Stimulated activated CD4-positive, alpha-beta T cell treated with anti-CD3 and anti-CD28 coated beads, TNF-alpha, amount 100 ng/mL, for 1 hour (primary cell): ENCODE measurements around the gene ZBTB7A.
"Not testable (repeated sequence)": the region's sequence is repeated elsewhere in the genome, so short reads cannot be mapped to it uniquely, and the experiment has no call there.

Experiments
- DNase-seq, 3 donors: peaks; one replicate each; pipeline ENCODE4 v3.0.0-alpha.2; 2020; ENCODE audit warnings: low read depth in 3 of 3, low spot score in 1 of 3

ZBTB7A gene

DNA sequence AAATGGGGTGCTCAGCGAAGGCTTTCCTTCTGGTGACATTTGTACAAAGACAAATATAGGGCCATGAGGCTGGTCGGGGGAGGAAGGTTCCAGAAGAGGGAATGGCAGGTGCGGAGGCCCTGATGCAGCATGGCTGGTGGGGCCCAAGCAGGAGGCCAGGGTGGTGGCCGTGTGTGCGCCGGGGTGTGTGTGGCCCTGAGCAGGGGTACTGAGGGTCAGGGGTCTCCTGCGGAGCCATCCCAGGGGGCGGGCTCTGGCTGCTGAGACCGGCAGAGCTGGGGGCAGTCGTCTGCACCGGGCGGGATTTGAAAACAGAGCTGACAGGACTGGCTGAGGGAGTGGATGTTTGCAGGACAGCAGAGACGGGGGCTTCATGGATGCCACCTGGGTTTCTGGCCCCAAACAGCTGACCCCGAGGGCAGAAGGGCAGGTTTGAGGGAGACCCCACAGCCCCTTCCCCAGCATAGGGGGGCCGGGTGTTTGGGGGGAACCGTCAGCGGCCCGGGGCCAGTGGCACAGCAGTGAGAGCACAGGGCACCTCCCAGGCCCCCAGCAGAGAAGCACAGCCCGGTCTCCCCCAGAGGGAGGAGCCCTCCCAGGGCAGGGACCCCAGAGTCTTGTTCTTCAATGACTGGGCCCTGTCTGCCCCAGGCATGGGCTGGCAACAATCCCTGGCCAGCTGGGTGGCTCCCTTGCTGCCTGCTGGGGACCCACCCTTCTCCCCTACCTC, 47.8 kb downstream of the ZBTB7A start:
- DNase-seq, result no peak

DNA sequence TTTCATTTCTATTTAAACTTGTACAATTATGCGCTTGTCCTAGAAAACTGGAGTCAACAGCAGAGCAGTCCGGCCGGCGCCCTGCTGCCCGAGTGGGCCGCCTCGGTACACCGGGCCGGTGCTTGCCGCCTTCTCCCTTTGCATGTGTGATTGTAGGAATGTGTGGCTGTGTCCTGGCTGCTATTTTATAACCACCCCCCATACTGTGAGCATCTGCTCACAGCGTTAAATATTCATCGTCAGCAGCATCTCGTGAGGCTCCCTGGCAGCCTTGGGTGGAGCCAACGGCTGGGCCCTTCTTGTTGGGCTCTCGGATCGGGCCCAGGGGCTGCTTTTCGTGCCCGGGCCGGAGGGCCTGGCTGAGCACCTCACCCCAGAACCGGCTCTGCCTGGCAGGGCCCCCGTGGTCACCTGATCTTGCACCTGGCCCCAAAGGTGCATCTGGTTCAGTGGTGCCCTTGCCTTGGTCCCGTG, 48.5 kb downstream of the ZBTB7A start:
- DNase-seq, result no peak

GRCh38 chr19:4016903-4017638, 49.6 kb downstream of the ZBTB7A start:
- no peak for DNase-seq

DNA sequence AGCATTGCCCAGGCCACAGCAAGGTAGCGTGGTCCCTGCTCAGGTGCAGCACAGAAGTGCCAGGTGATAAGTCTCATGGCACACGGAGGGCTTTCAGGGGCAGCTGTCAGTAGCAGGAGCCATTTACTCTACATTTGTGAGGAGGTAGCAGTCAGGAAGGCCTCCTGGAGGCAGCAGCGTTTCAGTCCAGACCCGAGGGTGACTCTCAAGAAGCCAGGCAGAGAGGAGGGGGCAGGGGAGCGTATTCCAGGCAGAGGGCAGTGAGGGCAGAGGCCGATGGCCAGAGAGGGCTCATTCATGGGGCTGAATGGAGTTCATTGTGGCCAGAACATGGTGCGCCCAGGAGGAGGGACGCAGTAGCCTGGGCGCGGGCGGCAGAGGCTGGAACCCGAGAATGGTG, 50.2 kb downstream of the ZBTB7A start:
- no peak for DNase-seq

GRCh38 chr19:4015705-4016402, 50.8 kb downstream of the ZBTB7A start:
- no peak for DNase-seq

DNA sequence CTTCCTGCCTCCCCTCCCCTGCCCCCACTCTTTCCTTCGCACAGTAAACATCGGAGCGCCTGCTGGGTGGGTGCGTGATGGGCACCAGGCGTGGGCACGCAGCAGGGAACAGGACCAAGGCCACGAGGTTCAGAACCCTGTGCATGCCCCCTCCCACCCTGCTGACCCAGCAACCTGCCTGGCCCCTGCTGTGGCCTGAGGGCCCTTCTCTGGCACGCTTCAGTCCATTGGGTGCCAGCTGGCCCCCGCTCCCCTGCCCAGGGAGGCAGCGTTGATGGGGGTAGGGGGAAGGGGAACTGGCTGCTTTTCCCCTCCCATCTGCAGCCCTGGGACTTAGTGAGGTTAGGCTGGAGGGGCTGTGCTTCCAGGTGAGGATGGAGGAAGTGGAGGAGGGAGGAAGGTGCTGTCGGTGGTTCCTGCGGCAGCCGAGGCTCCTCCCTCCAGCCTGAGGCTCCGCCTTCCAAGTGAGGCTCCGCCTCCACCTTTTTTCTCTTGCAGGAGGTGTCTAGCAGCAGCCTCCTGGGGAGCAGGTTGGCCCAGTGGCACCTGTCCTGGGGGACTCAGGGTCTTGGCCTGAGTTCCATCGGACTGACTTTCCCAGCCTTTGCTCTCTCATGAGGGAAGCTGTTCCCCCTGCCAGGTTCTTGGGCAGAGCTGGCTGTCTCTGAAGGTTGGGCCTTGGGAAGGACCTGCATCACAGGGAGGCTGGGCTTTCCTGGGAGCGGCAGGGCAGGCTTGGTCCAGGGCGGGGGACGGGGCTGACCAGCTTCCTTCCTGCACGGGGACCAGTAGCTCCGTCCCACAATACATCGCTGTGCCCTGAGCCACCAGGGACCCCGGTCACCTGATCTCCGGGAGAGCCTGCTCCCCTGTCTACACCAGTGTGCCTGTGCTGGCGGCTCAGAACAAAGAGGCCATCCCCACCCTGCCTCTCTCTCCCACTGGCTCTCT, 51.9 kb downstream of the ZBTB7A start:
- peak in 1 of 3 donors; percentile 32 for DNase-seq

DNA sequence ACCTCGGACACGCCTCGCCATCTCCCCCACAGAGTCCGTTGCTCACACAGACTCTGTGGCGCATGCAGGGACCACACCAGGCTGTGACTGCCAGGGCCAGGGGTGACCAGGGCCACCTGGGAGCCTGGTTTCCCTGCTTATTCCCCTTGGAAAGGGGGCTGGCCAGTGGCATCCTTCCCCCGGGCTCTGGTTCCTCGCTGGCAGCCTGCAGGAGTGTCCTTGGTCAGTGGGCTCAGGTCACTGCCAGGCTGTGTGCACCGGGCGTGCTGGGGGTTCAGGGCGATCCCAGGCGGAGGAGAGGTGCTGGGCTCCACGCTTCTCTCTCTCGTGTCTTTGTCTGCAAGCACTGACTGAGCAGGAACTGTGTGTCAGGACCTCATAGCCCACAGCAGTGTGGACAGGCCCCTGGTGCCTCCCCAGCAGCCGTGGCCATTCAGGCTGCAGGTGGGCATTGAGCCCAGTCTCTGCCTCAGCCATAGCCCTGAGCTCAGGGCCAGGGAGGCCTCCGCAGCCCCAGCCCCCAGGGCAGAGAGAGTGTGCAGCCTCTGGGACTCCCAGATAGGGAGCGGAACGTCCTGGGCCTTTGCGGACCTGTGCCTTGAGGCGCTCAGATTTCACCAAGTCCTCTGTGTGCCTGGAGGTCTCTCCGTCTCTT, 52.7 kb downstream of the ZBTB7A start:
- no peak for DNase-seq

DNA sequence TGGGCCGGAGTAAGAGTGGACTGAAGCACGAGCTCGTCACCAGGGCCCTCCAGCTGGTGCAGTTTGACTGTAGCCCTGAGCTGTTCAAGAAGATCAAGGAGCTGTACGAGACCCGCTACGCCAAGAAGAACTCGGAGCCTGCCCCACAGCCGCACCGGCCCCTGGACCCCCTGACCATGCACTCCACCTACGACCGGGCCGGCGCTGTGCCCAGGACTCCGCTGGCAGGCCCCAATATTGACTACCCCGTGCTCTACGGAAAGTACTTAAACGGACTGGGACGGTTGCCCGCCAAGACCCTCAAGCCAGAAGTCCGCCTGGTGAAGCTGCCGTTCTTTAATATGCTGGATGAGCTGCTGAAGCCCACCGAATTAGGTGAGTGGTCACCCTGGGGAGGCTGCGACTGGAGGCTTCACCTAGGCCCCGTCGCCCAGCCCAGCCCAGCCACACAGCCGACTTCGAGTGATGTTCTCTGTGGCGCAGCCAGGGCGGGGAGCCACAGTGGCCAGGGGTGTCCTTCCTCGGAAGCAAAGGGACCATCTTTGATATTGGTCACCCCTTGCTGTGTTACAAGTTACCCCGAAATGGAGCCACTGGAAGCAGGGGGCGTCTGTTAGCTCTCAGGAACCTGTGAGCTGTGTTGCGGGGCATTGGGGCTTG, 53.6 kb downstream of the ZBTB7A start:
- DNase-seq, result no peak

DNA sequence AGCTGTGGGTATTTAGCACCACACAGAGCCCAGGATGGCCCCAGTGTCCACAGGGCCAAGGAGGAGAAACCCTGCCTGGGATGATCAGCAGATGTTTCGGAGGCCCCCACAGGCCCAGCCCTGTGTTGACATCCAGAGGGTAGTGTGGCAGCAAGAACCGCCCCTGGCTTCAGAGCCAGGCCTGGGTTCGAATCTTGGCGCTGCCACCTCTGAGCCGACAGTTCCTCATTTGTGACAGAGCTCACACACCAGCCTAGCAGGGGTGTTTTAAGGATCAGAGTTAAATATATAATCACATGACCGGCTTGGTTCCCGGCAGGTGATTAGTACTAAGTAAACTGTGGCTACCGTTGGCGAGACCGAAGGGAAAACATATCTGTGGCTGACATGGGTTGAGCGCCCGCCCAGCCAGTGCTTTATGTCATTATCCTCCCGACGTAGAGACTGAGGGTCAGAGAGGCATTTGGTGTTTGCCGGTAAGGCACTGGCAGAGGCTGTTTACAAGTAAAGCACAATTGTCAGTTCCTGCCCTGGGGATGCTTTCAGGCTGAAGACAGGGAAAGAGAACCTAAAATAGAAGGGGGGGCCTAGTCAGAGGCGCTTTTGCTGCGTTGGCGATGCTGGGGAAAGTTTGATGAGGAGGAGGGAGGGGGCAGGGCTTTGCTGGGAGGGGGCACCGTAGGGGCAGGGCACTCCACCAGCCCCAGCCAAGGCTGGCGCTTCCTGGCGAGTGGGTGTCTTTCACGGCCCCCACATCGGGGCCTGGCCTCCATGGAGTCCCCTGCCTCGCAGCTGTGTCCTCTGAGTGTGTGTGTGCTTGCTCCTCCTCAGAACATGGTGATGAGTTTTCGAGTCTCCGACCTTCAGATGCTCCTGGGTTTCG, 54.4 kb downstream of the ZBTB7A start:
- DNase-seq, result no peak

GRCh38 chr19:4011430-4011829, 55.3 kb downstream of the ZBTB7A start:
- DNase-seq, result not testable (repeated sequence)

GRCh38 chr19:4010808-4011110, 55.9 kb downstream of the ZBTB7A start:
- DNase-seq, result no peak

DNA sequence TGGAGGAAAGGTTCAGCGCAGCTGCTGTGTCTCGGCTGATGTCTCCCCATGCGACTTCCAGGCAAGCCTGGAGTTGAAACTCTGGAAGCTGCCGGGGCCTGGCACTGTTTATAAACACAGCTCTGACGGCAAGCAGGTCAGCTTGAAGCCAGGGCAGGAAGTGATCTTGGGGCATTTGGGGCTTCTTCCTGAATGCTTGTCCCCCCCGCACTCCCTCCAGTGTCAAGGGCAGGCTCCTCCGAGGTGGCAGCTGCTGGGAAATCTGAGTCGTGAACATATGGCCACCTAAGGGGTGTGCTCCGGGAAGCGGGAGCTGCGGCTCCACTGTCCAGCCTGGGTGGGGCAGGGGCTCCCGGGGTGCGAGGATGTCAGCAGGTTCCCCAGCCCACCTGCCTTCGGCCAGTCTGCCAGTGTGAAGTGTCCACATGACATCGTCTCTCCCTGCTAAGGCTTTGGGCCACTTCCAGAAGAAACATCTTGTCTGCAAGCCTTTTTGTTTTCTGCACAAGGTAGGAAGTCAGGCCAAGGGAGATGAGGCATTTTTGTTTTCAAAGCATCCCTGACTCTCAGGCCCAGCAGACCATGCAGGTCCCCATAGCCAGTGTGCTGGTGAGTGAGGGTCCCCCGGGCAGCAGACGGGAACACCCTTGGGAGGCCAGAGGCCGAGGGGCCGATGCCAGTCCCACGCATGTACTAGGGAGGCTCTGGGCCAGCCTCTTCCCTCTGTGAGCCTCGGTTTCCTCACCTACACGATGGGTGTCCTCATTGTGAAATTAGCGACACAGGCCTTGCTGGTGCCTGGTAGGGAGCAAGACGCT, 56.5 kb downstream of the ZBTB7A start:
- no peak for DNase-seq

- DNase-seq, result no peak
Measured at GRCh38 chr19:4007836-4008539, 58.7 kb downstream of the ZBTB7A start.

GRCh38 chr19:4007021-4007835, 59.5 kb downstream of the ZBTB7A start, which contains the start of gene PIAS4:
Gene PIAS4, plus strand, starts transcription at chr19:4007736. Its CDS starts 25 bp downstream, at chr19:4007761.
- DNase-seq, result peak; percentile 88 to 95 (median 91)

DNA sequence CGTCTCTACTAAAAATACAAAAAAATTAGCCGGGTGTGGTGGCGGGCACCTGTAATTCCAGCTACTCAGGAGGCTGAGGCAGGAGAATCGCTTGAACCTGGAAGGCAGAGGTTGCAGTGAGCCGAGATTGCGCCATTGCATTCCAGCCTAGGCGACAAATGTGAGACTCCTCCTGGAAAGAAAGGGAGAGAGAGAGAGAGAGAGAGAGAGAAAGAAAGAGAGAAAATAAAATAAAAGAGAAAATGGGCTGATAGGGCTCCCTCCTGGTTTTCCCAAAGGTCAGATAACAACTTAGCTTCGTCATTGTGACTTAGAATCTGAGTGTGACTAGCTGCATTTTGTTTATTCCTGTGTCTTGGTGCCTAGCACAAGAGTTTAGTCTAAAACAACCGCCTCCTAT, 61.3 kb downstream of the ZBTB7A start:
- DNase-seq, result not testable (repeated sequence)

- DNase-seq, result not testable (repeated sequence)
Measured at GRCh38 chr19:4000798-4001197, 65.9 kb downstream of the ZBTB7A start.
